ENCODE measurements around the gene HOXC6. TPM values are rescaled to one million over a fixed set of nuclear protein-coding genes. Genes with fewer than 3 reads are reported as not detected.

HOXC6 gene
- total RNA-seq, 1 experiment from 2014 or later = 2.0 TPM

- no peak for DNase-seq (ENCODE audit: low read depth)
Observed at GRCh38 chr12:54001283-54002187, 26.7 kb upstream of the HOXC6 start.

- DNase-seq (ENCODE audit: low read depth) = no peak
Observed at GRCh38 chr12:54002278-54002914, 25.8 kb upstream of the HOXC6 start.

GRCh38 chr12:54002915-54003389 is 25.3 kb upstream of the HOXC6 start:
- DNase-seq (ENCODE audit: low read depth) = no peak

GRCh38 chr12:54003625-54004024 is 24.6 kb upstream of the HOXC6 start:
- no peak for DNase-seq (ENCODE audit: low read depth)

GRCh38 chr12:54004063-54004840 is 24.0 kb upstream of the HOXC6 start:
- DNase-seq (ENCODE audit: low read depth) = no peak

GRCh38 chr12:54004841-54005530 is 23.3 kb upstream of the HOXC6 start:
- no peak for DNase-seq (ENCODE audit: low read depth)

DNA sequence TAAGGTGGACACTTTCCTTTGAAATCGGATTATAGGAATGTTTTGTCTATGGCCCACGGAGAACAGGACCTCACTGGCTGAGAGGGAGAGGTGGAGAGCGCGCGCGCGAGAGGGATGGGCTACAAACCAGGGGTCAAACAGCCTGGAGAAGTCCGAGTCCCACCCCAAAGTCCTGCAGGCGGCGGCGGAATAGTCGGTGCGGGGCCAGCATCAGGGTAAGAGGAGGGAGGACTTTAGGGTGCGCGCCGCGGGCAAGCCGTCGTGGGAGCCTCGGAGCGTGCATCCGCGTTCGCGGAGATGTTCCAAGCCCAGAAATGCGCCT is 22.7 kb upstream of the HOXC6 start:
- DNase-seq (ENCODE audit: low read depth) = no peak

DNA sequence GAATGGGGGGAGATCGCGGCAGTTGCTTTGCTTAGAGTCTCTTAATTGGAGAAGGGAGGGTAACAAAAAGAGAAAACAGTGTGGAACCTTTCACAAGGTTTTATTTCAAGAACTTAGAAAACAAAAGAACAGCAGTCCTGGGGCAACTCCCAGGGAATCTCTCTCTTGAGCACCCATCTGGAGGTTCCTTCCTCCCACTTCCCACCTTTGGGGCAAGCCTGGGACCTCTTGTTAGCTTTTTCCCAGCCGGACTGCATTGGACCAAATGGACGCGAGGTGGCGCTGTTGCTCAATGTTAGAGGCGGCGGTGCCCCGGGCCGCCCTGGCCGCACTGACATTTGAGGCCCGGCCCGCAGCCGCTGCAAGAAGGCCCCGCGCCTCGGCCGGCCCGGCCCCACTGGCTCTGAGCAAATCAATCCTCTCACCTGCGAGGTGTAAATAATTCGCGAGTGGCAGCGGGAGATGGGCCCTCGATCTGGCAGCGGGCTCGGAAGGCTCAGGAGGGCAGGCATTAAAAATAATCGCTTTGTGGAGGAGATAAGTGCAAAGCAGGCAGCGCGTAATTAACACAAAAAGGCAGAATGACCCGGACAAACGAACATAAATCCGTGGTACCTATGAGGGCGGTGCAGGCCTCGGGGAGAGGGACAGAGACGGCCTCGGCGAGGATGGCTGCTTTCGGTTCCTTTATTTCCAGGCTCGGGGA is 22.2 kb upstream of the HOXC6 start:
- peak; percentile 76 for DNase-seq (ENCODE audit: low read depth)

- no peak for DNase-seq (ENCODE audit: low read depth)
Observed at GRCh38 chr12:54006559-54007220, 21.6 kb upstream of the HOXC6 start.

DNA sequence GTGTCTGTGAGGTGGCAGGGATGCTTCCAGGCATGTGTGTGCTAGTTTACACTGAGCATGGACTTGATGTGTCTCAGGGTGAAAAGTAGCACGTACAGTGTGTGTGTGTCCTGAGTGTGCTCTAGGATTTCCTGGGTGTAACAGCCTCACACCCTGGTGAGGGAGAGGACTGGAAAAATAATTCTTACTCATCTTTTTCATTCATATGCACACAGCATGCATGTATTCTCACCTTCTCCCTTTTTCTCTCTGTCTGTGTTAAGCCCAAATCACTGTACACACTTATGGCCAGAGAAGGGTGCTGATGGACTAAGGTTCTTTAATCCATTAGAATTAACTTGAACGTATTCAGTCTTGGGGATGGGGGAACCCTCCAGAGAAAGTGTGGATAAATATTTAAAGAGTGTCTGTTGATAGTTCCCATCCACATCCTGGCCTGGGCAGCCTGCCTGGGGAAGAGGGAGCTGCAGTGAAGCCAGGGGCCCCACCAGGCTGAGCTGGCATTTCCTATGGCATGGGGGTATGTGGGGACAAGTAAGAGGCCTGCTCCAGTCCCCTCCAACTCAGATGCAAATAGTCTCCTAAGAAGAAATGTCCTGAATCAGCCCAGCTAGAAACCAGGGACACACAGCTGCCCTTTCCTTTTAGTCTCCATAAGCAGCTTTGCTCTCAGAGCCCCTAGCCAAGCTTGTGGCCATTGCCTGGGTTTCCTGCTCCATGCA is 20.5 kb upstream of the HOXC6 start:
- no peak for DNase-seq (ENCODE audit: low read depth)

GRCh38 chr12:54008260-54008552 is 20.0 kb upstream of the HOXC6 start:
- no peak for DNase-seq (ENCODE audit: low read depth)

DNA sequence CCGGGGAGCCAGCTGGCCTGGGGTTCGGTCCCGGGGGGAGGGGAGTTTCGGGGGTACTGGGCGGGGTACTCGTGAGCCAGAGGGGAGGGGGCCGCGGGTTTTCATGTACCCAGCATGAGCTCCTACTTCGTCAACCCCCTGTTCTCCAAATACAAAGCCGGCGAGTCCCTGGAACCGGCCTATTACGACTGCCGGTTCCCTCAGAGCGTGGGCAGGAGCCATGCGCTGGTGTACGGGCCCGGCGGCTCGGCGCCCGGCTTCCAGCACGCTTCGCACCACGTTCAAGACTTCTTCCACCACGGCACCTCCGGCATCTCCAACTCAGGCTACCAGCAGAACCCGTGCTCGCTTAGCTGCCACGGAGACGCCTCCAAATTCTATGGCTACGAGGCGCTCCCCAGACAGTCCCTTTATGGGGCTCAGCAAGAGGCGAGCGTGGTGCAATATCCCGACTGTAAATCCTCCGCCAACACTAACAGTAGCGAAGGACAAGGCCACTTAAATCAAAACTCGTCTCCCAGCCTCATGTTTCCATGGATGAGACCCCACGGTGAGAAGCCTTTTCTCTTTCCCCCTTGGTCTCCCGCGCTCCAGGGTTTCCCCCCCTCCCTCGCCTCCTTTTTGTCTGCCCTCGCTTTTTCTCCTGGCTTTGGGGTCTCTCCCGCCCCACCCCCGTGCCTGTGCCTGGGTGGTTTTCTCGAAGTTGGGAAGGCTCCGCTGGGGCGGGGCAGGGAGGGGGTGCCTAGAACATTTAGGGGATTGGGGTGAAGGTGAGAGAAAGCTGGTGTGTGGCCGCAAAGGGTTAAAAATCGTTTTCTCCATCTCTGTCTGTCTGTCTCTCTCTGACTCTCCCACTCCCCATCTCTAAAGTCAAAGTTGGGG is 18.8 kb upstream of the HOXC6 start:
- no peak for DNase-seq (ENCODE audit: low read depth)

DNA sequence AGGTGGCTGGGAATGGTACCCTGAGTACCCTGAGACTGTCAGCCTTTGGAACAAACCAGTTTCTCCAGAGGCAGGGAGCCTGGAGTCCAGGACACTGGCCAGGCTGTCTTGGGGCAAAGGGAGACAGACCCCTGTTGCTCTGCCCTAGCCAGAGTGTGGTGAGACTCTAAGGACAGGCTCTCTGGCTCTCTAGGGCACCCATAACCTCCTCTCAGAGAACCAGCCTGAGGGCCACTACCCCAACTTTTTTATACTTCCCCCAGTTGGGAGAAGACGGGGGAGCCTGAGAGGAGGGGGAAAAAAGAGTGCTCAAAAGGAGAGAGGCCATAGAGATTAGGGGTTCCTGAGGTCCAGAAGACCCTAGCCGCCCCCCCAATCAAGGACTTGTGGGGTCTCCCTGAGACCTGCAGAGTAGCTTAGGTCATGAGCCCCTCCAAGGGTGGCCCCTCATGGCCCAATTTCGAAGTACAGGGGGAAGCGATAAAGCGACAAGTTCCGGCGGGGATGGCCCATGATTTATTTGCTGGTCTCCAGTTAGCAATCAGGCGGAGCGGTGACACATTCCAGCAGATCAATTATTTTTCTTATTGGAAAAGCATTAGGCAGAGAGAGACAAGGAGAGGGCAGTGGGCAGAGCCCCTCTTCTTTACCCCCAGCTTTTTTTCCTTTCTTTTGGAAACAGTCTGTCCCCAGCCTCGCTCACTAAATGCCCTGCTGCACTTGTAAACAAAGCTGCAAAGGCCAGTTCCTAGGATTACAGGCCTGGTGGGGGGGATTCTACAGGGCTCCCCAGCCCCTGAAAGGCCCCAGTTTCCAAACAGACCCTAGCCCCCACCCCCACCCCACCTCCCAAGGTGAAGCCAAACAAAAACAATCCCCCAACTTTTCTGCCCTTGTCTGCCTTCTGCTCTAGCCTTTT is 17.9 kb upstream of the HOXC6 start:
- DNase-seq (ENCODE audit: low read depth) = no peak

DNA sequence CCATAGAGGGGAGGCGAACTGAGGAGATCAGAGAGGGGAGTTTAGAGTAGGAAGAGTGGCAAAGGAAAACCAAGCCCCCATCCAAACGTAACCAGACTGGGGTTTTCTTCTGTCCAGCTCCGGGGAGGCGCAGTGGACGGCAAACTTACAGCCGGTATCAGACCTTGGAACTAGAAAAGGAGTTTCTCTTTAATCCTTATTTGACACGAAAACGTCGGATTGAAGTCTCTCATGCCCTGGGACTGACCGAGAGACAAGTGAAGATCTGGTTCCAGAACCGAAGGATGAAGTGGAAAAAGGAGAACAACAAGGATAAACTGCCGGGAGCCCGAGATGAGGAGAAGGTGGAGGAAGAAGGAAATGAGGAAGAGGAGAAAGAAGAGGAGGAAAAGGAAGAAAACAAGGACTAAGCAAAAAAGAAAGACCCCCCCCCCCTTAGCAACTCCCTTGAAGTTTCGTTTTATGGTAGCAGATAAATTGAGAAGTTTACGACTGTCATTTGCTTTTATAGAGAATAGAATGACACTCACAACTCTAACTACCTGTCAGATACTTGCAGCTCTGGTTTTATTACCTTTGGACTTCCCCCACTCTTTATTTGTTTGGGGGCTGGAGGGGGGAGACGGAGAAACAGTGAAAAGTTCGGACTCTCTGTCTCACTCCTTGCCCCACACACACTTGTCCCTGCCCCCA is 17.1 kb upstream of the HOXC6 start:
- DNase-seq (ENCODE audit: low read depth) = no peak

- DNase-seq (ENCODE audit: low read depth) = no peak
Observed at GRCh38 chr12:54011665-54012532, 16.3 kb upstream of the HOXC6 start.

Measured in HT1080 (cell line).